Neutrophil (primary cell): ENCODE data around the gene C9orf43.
"Not testable (repeated sequence)": the region's sequence is repeated elsewhere in the genome, so short reads cannot be mapped to it uniquely, and the experiment has no call there.

Source experiments
- H3K27ac ChIP-seq: fragments of 200-600 bp; sonication (generic); 2 replicates; pipeline ENCODE4 v1.5.1; 2016; ENCODE audit warnings: mild to moderate bottlenecking, moderate library complexity
- H3K27me3 ChIP-seq: fragments of 200-600 bp; sonication (generic); 2 replicates; pipeline ENCODE4 v1.6.0; 2016; ENCODE audit warnings: mild to moderate bottlenecking
- H3K36me3 ChIP-seq: fragments of 200-600 bp; sonication (generic); 2 replicates; pipeline ENCODE4 v1.5.1; 2017
- H3K4me1 ChIP-seq, 2 experiments: fragments of 200-600 bp in 1 of 2; sonication (generic) in 1 of 2; 1 replicate in 1 of 2; 2 replicates in 1 of 2; pipeline versions ENCODE4 v1.5.1 to v1.6.1; 2013 to 2016; ENCODE audit warnings: low read depth in 1 of 2, low read length in 1 of 2, mild to moderate bottlenecking in 1 of 2, moderate library complexity in 1 of 2; ENCODE audit not compliant: control insufficient read depth in 1 of 2, insufficient read depth in 1 of 2
- H3K4me3 ChIP-seq, 2 experiments: fragments of 200-600 bp in 1 of 2; sonication (generic) in 1 of 2; 1 replicate in 1 of 2; 2 replicates in 1 of 2; pipeline ENCODE4 v1.5.1; 2013 to 2016; ENCODE audit warnings: low read depth in 1 of 2, low read length in 1 of 2, mild to moderate bottlenecking in 1 of 2, moderate library complexity in 1 of 2
- H3K9me3 ChIP-seq: fragments of 200-600 bp; sonication (generic); 2 replicates; pipeline ENCODE4 v1.5.1; 2016
- TF ChIP-seq, protein P1 (sequence below): fragments of 200-600 bp; sonication (generic); IDR thresholded peaks from 2 replicates; pipeline ENCODE4 v1.5.1; 2016; ENCODE audit warnings: antibody characterized with exemption

Gene C9orf43, protein sequence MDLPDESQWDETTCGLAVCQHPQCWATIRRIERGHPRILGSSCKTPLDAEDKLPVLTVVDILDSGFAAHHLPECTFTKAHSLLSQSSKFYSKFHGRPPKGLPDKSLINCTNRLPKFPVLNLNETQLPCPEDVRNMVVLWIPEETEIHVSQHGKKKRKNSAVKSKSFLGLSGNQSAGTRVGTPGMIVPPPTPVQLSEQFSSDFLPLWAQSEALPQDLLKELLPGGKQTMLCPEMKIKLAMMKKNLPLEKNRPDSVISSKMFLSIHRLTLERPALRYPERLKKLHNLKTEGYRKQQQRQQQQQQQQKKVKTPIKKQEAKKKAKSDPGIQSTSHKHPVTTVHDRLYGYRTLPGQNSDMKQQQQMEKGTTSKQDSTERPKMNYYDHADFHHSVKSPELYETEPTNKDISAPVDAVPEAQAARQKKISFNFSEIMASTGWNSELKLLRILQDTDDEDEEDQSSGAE

DNA sequence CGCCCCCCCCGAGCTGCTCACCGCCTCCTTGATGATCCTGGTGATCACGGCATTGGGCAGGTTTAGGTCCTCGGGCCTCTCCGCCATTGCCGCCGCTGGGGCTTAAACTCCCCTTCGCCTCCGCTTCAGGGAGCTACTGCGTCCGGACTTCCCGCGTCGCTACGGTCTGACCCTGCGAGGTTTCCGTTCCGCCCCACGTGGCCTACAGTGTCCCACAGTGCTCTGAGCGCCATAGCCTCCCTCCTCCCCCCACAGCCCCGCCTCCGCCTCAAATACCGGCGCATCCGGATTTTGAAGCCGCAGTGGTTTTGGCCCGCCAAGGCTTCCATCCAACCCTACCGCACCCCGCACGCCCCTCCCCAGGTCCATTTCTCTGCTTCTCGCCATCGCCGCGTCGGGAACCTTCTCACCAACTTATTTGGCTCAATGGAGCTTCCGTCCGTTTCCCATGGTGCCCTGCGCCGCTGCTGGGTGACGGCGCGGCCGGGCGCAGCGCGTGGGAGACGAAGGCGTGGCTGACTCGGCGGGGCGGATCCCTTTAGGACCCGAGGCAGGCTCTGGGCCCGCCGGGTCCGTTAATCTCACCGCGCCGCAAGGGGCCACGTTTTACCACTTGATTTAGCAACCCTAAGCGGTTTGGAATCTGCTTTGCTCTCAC is at the start of gene C9orf43, which contains the start of gene POLE3:
C9orf43 (plus strand) TSS at position 541 of the 658 bp plus-strand sequence. CDS start 2,747 bp downstream, outside the sequence.
POLE3 (minus strand) TSS at position 469 of the 658 bp plus-strand sequence; CDS start at position 87, 382 bp downstream.
- no peaks in the 10 kb centered on the region for H3K36me3 ChIP-seq
- no peaks in the 10 kb centered on the region for H3K9me3 ChIP-seq
- TF ChIP-seq, protein P1, sequence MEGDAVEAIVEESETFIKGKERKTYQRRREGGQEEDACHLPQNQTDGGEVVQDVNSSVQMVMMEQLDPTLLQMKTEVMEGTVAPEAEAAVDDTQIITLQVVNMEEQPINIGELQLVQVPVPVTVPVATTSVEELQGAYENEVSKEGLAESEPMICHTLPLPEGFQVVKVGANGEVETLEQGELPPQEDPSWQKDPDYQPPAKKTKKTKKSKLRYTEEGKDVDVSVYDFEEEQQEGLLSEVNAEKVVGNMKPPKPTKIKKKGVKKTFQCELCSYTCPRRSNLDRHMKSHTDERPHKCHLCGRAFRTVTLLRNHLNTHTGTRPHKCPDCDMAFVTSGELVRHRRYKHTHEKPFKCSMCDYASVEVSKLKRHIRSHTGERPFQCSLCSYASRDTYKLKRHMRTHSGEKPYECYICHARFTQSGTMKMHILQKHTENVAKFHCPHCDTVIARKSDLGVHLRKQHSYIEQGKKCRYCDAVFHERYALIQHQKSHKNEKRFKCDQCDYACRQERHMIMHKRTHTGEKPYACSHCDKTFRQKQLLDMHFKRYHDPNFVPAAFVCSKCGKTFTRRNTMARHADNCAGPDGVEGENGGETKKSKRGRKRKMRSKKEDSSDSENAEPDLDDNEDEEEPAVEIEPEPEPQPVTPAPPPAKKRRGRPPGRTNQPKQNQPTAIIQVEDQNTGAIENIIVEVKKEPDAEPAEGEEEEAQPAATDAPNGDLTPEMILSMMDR: peak; percentile 45
- no peaks in the 10 kb centered on the region for H3K27me3 ChIP-seq
- H3K4me3 ChIP-seq: peak within 1 kb of the TSS; percentile 77 to 95
- H3K4me1 ChIP-seq: peaks cover 30 to 34% of the 10 kb centered on the region in 2 experiments
- H3K27ac ChIP-seq: peak within 1 kb of the TSS; percentile 96

- TF ChIP-seq, protein P1: no peak
- H3K4me3 ChIP-seq: no peak overlapping the region
- H3K4me1 ChIP-seq: peaks cover 0 to 8% of the 10 kb centered on the region in 2 experiments
- H3K27ac ChIP-seq: no peak overlapping the region
- no peaks in the 10 kb centered on the region for H3K36me3 ChIP-seq
- no peaks in the 10 kb centered on the region for H3K27me3 ChIP-seq
- no peaks in the 10 kb centered on the region for H3K9me3 ChIP-seq
These were observed 49.1 kb upstream of the C9orf43 start for GRCh38 chr9:113361304-113362018.

GRCh38 chr9:113363336-113363735 is 47.2 kb upstream of the C9orf43 start:
- TF ChIP-seq, protein P1: no peak
- no peak overlapping the region for H3K4me3 ChIP-seq
- H3K36me3 ChIP-seq: no peaks in the 10 kb centered on the region
- H3K27ac ChIP-seq: no peak overlapping the region
- peaks cover 0 to 8% of the 10 kb centered on the region in 2 experiments for H3K4me1 ChIP-seq
- H3K27me3 ChIP-seq: no peaks in the 10 kb centered on the region
- no peaks in the 10 kb centered on the region for H3K9me3 ChIP-seq

- Histone ChIP-seq H3K4me1 (peaks cover 0 to 8% of the 10 kb centered on the region in 2 experiments), H3K4me3 (no peak overlapping the region), H3K9me3 (no peaks in the 10 kb centered on the region), H3K27ac (no peak overlapping the region), H3K27me3 (no peaks in the 10 kb centered on the region), H3K36me3 (no peaks in the 10 kb centered on the region)
- TF ChIP-seq, protein P1: no peak
These were observed 45.6 kb upstream of the C9orf43 start for GRCh38 chr9:113364951-113365350.

- H3K9me3 ChIP-seq, H3K36me3 ChIP-seq, H3K27me3 ChIP-seq, H3K4me1 ChIP-seq, H3K27ac ChIP-seq, H3K4me3 ChIP-seq: not testable (repeated sequence)
These were observed 44.9 kb upstream of the C9orf43 start for GRCh38 chr9:113365652-113366051.
